SK-N-MC (cell line): ENCODE results near the gene MTCP1.

Source experiments
- EZH2 ChIP-seq: fragments of 200-600 bp; sonication (generic); IDR thresholded peaks from one replicate; pipeline ENCODE4 v1.6.1; 2017; ENCODE audit warnings: antibody characterized with exemption
- POLR2AphosphoS5 ChIP-seq: IDR thresholded peaks from 2 replicates; pipeline ENCODE4 v1.6.1; 2012; ENCODE audit warnings: mild to moderate bottlenecking, low read depth, low read length, borderline replicate concordance

DNA sequence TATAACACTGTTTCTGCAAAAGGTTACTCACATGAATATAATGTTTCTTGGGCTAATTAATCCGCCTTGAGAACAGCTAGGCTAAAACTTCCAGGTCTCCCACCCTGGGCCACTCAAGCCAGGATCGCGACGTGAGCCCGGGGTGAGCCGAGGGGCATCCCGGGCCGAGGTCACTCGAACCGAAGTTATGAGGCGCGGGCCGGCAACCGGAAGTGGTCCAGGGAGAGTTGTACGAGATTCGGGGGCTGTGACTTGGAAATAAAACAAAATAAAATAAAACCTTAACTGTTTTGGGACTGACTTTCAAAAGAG is 317 bp downstream of the MTCP1 start:
- TF ChIP-seq POLR2AphosphoS5 (no peak), EZH2 (no peak)
